GM12878 (cell line): ENCODE results near the gene SEC11A. TPM values are rescaled to one million over a fixed set of nuclear protein-coding genes. Genes with fewer than 3 reads are reported as not detected.

Source experiments
- ATAC-seq: fragments of 200-7000 bp; cut with Tn5 transposase; 3 replicates; pipeline ENCODE4 v1.9.1; 2020; ENCODE audit warnings: mild to moderate bottlenecking, moderate library complexity
- BruUV-seq: library from RNA; stranded (reverse); fragments of 400-500 nt; replicated peaks from 2 replicates; lab custom pipeline; 2021; lab: Mats Ljungman, UMichigan
- CTCF ChIA-PET: fragments of 300-600 bp; sonication (Branson Sonifier 250); formaldehyde crosslinking; extraction: SDS; loops from one replicate; lab custom pipeline; 2021; ENCODE audit warnings: inconsistent platforms; lab: Yijun Ruan, JAX
- POLR2A ChIA-PET: fragments of 350-600 bp; formaldehyde crosslinking; extraction: SDS; loops from one replicate; lab custom pipeline; 2021; ENCODE audit warnings: inconsistent platforms; lab: Charles Lee
- RAD21 ChIA-PET: fragments of 300-600 bp; sonication (Branson Sonifier 250); formaldehyde crosslinking; loops from one replicate; lab custom pipeline; 2023; ENCODE audit warnings: antibody characterized with exemption; ENCODE audit not compliant: unreplicated experiment; lab: Charles Lee
- SMC1A ChIA-PET: fragments of 300-600 bp; sonication (Branson Sonifier 250); formaldehyde crosslinking; loops from one replicate; lab custom pipeline; 2023; ENCODE audit not compliant: unreplicated experiment, uncharacterized antibody; lab: Charles Lee
- DNase-seq: peaks from one replicate; pipeline ENCODE4 v3.0.0-alpha.2; 2011; ENCODE audit warnings: low read depth, low spot score
- FAIRE-seq: peaks from 3 replicates; lab custom pipeline; 2011; peaks lifted over from hg19 to GRCh38; lab: Jason Lieb, UNC
- H2AFZ ChIP-seq: 2 replicates; pipeline ENCODE4 v1.6.0; 2011; ENCODE audit warnings: low read depth, low read length, control low read depth; ENCODE audit not compliant: control insufficient read depth
- H3K27ac ChIP-seq: 2 replicates; pipeline ENCODE4 v1.5.1; 2011; ENCODE audit warnings: control low read depth; ENCODE audit not compliant: control insufficient read depth, insufficient read depth
- H3K27me3 ChIP-seq, 2 experiments: replicated peaks in 1 of 2; 2 replicates each; pipeline versions ENCODE4 v1.6.0 to v1.6.1; 2011; ENCODE audit warnings: low read length in 1 of 2; ENCODE audit not compliant: control insufficient read depth in 2 of 2, insufficient read depth in 2 of 2
- H3K36me3 ChIP-seq, 2 experiments: 2 replicates each; pipeline ENCODE4 v1.5.1; 2011; ENCODE audit warnings: low read length in 1 of 2; ENCODE audit not compliant: control insufficient read depth in 2 of 2, insufficient read depth in 2 of 2
- H3K4me1 ChIP-seq: 2 replicates; pipeline ENCODE4 v1.6.1; 2011; ENCODE audit warnings: mild to moderate bottlenecking, low read length, moderate library complexity, mixed read lengths; ENCODE audit not compliant: control insufficient read depth, insufficient read depth
- H3K4me2 ChIP-seq: 2 replicates; pipeline ENCODE4 v1.6.0; 2011; ENCODE audit warnings: control low read depth; ENCODE audit not compliant: control insufficient read depth, insufficient read depth
- H3K4me3 ChIP-seq: fragments of 200-600 bp; sonication (generic); 2 replicates; pipeline ENCODE4 v1.5.1; 2016
- H3K79me2 ChIP-seq: 2 replicates; pipeline ENCODE4 v1.6.0; 2011; ENCODE audit warnings: low read length; ENCODE audit not compliant: control insufficient read depth, insufficient read depth
- H3K9ac ChIP-seq: 2 replicates; pipeline ENCODE4 v1.8.0; 2011; ENCODE audit warnings: low read length, control low read depth, mixed read lengths; ENCODE audit not compliant: control insufficient read depth, insufficient read depth
- H3K9me3 ChIP-seq: replicated peaks from 3 replicates; pipeline ENCODE4 v1.5.1; 2011; ENCODE audit warnings: mild to moderate bottlenecking, low read length; ENCODE audit not compliant: control insufficient read depth, insufficient read depth
- H4K20me1 ChIP-seq: 2 replicates; pipeline ENCODE4 v1.6.0; 2011; ENCODE audit not compliant: control insufficient read depth, insufficient read depth
- CREM ChIP-seq: IDR thresholded peaks from 2 replicates; pipeline ENCODE4 v1.6.1; 2014; ENCODE audit warnings: antibody characterized with exemption, low read depth
- ETV6 ChIP-seq, 2 experiments: fragments of 450-650 bp in 1 of 2; IDR thresholded peaks in 1 of 2; conservative IDR thresholded peaks in 1 of 2; 2 replicates each; pipeline ENCODE4 v1.6.1; 2014; ENCODE audit warnings: antibody characterized with exemption in 1 of 2, borderline replicate concordance in 1 of 2, low read depth in 1 of 2, mild to moderate bottlenecking in 1 of 2, moderate library complexity in 1 of 2
- HDAC2 ChIP-seq: fragments of 200-600 bp; sonication (generic); IDR thresholded peaks from 2 replicates; pipeline ENCODE4 v1.6.1; 2017
- MYC ChIP-seq: IDR thresholded peaks from 2 replicates; pipeline ENCODE4 v1.6.1; 2011; ENCODE audit warnings: mild to moderate bottlenecking, low read length, moderate library complexity, inconsistent platforms; ENCODE audit not compliant: insufficient read depth, insufficient replicate concordance, insufficient read length, severe bottlenecking
- PKNOX1 ChIP-seq: fragments of 450-650 bp; IDR thresholded peaks from 2 replicates; pipeline ENCODE4 v1.6.1; 2016; ENCODE audit warnings: mild to moderate bottlenecking
- POLR2AphosphoS5 ChIP-seq: IDR thresholded peaks from 2 replicates; pipeline ENCODE4 v1.6.1; 2011; ENCODE audit warnings: mild to moderate bottlenecking, low read length, inconsistent platforms
- PRDM15 ChIP-seq: fragments of 450-650 bp; formaldehyde crosslinking; IDR thresholded peaks from 2 replicates; pipeline ENCODE4 v1.4.0; 2020; ENCODE audit warnings: mild to moderate bottlenecking, moderate library complexity
- RAD51 ChIP-seq: fragments of 450-650 bp; IDR thresholded peaks from 2 replicates; pipeline ENCODE4 v1.6.1; 2016; ENCODE audit warnings: moderate library complexity, mild to moderate bottlenecking, inconsistent platforms
- SIX5 ChIP-seq: IDR thresholded peaks from 2 replicates; pipeline ENCODE4 v1.6.1; 2011; ENCODE audit warnings: mild to moderate bottlenecking, low read depth, low read length, moderate library complexity; ENCODE audit not compliant: severe bottlenecking
- SMARCA5 ChIP-seq: fragments of 450-650 bp; IDR thresholded peaks from 2 replicates; pipeline ENCODE4 v1.6.1; 2017; ENCODE audit warnings: mild to moderate bottlenecking
- SP1 ChIP-seq: IDR thresholded peaks from one replicate; pipeline ENCODE4 v1.6.1; 2011; ENCODE audit warnings: low read depth, low read length
- TARDBP ChIP-seq: IDR thresholded peaks from 2 replicates; pipeline ENCODE4 v1.6.1; 2016; ENCODE audit warnings: borderline replicate concordance
- ZBTB40 ChIP-seq: fragments of 450-650 bp; IDR thresholded peaks from 2 replicates; pipeline ENCODE4 v1.6.1; 2016; ENCODE audit warnings: mild to moderate bottlenecking, moderate library complexity, borderline replicate concordance
- WGBS: methylation state at CpG from one replicate; pipeline ENCODE4 v1.1.6; 2016; ENCODE audit warnings: low lambda C conversion rate; ENCODE audit not compliant: insufficient replicate concordance, insufficient coverage; ENCODE audit errors: missing lambda C conversion rate; 5-methylcytosine and 5-hydroxymethylcytosine counted together
- in situ Hi-C: fragments of 300-500 bp; cut with MboI; formaldehyde crosslinking; loops from 9 replicates; pipeline ENCODE4 v1.14.3; 2018; ENCODE audit warnings: mixed read lengths
- intact Hi-C: fragments of 100-400 bp; cut with micrococcal nuclease; formaldehyde crosslinking; loops from one replicate; pipeline ENCODE4 v1.14.2; 2022; ENCODE audit not compliant: unreplicated experiment
- polyA plus RNA-seq, 11 experiments: library from polyadenylated mRNA; depleted of rRNA in 4 of 11; unstranded in 6 of 11; stranded (reverse) in 5 of 11; fragments of >200 nt; fragmentation: Nextera tagmentation in 4 of 11; fragmentation: Illumina TruSeq in 1 of 11; extraction: Ambion mirVana in 4 of 11; extraction: Trizol in 1 of 11; gene quantifications; 1 replicate in 1 of 11; 2 replicates in 10 of 11; pipeline versions ENCODE4 v1.2.1 to v1.2.3, GENCODE V29; 2011 to 2016; ENCODE audit warnings: inconsistent platforms in 2 of 11, missing spikeins in 2 of 11, low read depth in 1 of 11
- total RNA-seq, 4 experiments: library from RNA; depleted of rRNA in 3 of 4; stranded (reverse); fragments of >200 nt in 3 of 4; fragmentation: Illumina TruSeq in 1 of 4; extraction: Trizol in 1 of 4; gene quantifications; 2 replicates each; pipeline versions ENCODE4 v1.2.1 to v1.2.3, GENCODE V29; 2013 to 2021

SEC11A gene
- total and polyA plus RNA-seq, 10 of the 15 experiments (the other 5 are each of a cell fraction or from before 2014, with no cell fraction given) = 99.2 to 159 (median 143) TPM

- DNase-seq (peak; percentile 94), ATAC-seq (peak; percentile 82), FAIRE-seq (peak; percentile 93)
- ChIA-PET SMC1A (interaction anchor here (0.6 to 6.6 kb wide), 17 partner anchors 10 to 954 kb away, joined by 3 to 60 read pairs (median 6); partner anchors contain the start of genes SEC11A and WDR73), RAD21 (interaction anchor here (0.8 to 6.6 kb wide), 12 partner anchors 9 to 138 kb away, joined by 3 to 53 read pairs (median 4); partner anchors contain the start of genes SEC11A and WDR73), POLR2A (interaction anchor here (0.5 to 5.1 kb wide), 16 partner anchors 10 to 130 kb away, joined by 3 to 27 read pairs (median 6); partner anchors contain the start of genes NMB, SEC11A and WDR73), CTCF (interaction anchor here (0.6 to 7.1 kb wide), 16 partner anchors 8 to 290 kb away, joined by 3 to 35 read pairs (median 4); partner anchors contain the start of genes SEC11A and WDR73)
- H3K79me2 ChIP-seq = no peaks in the 10 kb centered on the region
- H3K4me3 ChIP-seq = peak overlapping the region; percentile 58
- H3K27me3 ChIP-seq = no peaks in the 10 kb centered on the region
- no peaks in the 10 kb centered on the region for H3K36me3 ChIP-seq
- 0% methylated on average over 7 of the region's 7 CpGs for WGBS
- H3K9ac ChIP-seq = peak overlapping the region; percentile 52
- BruUV-seq = no TSS peak
- peaks cover 28% of the 10 kb centered on the region for H3K4me1 ChIP-seq
- in situ Hi-C loops (no loop called here), intact Hi-C loops (loop anchor here (1.0 kb wide), 1 partner anchor 19 kb away; the partner anchor contains the start of gene SEC11A)
- no peaks in the 10 kb centered on the region for H4K20me1 ChIP-seq
- peak overlapping the region; percentile 50 for H2AFZ ChIP-seq
- peak overlapping the region; percentile 81 for H3K4me2 ChIP-seq
- H3K27ac ChIP-seq = peak overlapping the region; percentile 85
- no peaks in the 10 kb centered on the region for H3K9me3 ChIP-seq
- no peak for TF ChIP-seq ZBTB40
- no peak for TF ChIP-seq ETV6 (conservative IDR thresholded peaks at IDR 0.05 in 1 of 2, IDR thresholded peaks at IDR 0.05 in 1 of 2; ENCODE audit: borderline replicate concordance in 1 of 2, low read depth in 1 of 2)
- peak; percentile 37; the same call in 1 of the 2 replicates for TF ChIP-seq RAD51
- TF ChIP-seq TARDBP = no peak
- TF ChIP-seq PKNOX1 = no peak
- no peak for TF ChIP-seq PRDM15
- no peak for TF ChIP-seq MYC
- TF ChIP-seq SIX5 = no peak
- 0 out of 2 replicates have a peak, but pooled peaks have one; percentile 44 for TF ChIP-seq SMARCA5
- TF ChIP-seq POLR2AphosphoS5 = no peak
- TF ChIP-seq CREM = peak; percentile 7; the same call in 1 of the 2 replicates
- no peak for TF ChIP-seq HDAC2
- TF ChIP-seq SP1 = peak; percentile 51
These were observed 19.0 kb upstream of the SEC11A start for GRCh38 chr15:84734794-84735479.
